Kidney epithelial cell (primary cell): Measurements from ENCODE around the gene LRRC8E. TPM values are rescaled to one million over a fixed set of nuclear protein-coding genes. Genes with fewer than 3 reads are reported as not detected.

ENCODE experiments used
- DNase-seq: peaks from one replicate; pipeline ENCODE4 v3.0.0-alpha.2; 2010; ENCODE audit warnings: low read depth
- H3K27me3 ChIP-seq: 2 replicates; pipeline ENCODE4 v1.6.0; 2011; ENCODE audit warnings: low read length; ENCODE audit not compliant: control insufficient read depth, insufficient read depth
- H3K36me3 ChIP-seq: 2 replicates; pipeline ENCODE4 v1.5.1; 2011; ENCODE audit warnings: low read length; ENCODE audit not compliant: control insufficient read depth, insufficient read depth
- H3K4me3 ChIP-seq: 2 replicates; pipeline ENCODE4 v1.5.1; 2011; ENCODE audit warnings: low read depth, mild to moderate bottlenecking, control low read depth, low read length
- total RNA-seq: library from RNA; depleted of rRNA; stranded (reverse); fragments of >200 nt; gene quantifications from 2 replicates; pipeline ENCODE4 v1.2.3, GENCODE V29; 2015
- TF ChIP-seq, protein P1 (sequence below): IDR thresholded peaks from 2 replicates; pipeline ENCODE4 v1.5.1; 2011; ENCODE audit warnings: mild to moderate bottlenecking, moderate library complexity, low read length, control low read depth, inconsistent platforms; ENCODE audit not compliant: insufficient read depth, poor library complexity, severe bottlenecking

Gene LRRC8E
- total RNA-seq, 1 donor from 2014 or later, result 11.6 TPM

GRCh38 chr19:7848779-7849457 is 39.4 kb upstream of the LRRC8E start:
- H3K36me3 ChIP-seq, result no peaks in the 10 kb centered on the region
- peaks cover 7% of the 10 kb centered on the region for H3K27me3 ChIP-seq
- TF ChIP-seq, protein P1, sequence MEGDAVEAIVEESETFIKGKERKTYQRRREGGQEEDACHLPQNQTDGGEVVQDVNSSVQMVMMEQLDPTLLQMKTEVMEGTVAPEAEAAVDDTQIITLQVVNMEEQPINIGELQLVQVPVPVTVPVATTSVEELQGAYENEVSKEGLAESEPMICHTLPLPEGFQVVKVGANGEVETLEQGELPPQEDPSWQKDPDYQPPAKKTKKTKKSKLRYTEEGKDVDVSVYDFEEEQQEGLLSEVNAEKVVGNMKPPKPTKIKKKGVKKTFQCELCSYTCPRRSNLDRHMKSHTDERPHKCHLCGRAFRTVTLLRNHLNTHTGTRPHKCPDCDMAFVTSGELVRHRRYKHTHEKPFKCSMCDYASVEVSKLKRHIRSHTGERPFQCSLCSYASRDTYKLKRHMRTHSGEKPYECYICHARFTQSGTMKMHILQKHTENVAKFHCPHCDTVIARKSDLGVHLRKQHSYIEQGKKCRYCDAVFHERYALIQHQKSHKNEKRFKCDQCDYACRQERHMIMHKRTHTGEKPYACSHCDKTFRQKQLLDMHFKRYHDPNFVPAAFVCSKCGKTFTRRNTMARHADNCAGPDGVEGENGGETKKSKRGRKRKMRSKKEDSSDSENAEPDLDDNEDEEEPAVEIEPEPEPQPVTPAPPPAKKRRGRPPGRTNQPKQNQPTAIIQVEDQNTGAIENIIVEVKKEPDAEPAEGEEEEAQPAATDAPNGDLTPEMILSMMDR, result no peak
- H3K4me3 ChIP-seq, result no peak overlapping the region
- DNase-seq, result no peak

- no peak overlapping the region for H3K4me3 ChIP-seq
- TF ChIP-seq, protein P1, result no peak
- no peaks in the 10 kb centered on the region for H3K36me3 ChIP-seq
- DNase-seq, result no peak
- H3K27me3 ChIP-seq, result peaks cover 7% of the 10 kb centered on the region
Observed at GRCh38 chr19:7849631-7849999, 38.7 kb upstream of the LRRC8E start.

DNA sequence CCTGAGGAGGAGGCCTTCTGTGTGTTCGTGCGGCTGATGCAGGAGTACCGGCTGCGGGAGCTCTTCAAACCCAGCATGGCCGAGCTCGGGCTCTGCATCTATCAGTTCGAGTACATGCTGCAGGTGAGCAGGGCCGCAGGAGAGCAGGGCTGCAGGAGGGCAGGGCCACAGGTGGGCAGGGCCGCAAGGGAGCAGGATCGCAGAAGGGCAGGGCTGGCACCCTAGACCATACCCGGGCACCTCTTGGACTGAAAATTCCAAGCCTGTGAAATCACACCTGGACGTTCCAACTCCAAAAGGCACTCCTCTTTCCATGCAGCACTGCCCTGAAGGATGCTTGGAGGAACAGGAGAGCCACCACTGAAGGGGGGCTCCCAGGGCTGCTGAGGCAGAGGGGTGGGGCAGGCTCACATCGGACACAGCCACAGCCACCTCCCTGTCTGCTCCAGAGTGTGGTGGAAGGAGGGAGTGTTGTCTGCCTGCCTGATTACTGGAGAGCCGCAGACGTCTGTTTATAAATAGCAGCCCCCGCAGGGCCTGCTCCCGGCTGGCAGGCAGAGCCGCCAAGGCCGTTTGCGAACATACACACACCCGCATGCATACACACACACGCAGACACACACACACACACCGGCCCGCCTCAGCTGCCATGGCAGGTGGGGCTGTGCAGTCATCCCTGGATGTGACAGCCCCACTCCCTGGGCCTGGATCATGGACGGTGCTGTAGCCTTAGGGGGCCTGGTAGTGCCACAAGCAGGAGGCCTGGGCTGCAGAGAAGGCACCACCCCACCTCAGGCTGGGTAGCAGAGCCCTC is 38.1 kb upstream of the LRRC8E start:
- H3K4me3 ChIP-seq, result no peak overlapping the region
- H3K27me3 ChIP-seq, result peaks cover 7% of the 10 kb centered on the region
- TF ChIP-seq, protein P1, result no peak
- no peaks in the 10 kb centered on the region for H3K36me3 ChIP-seq
- DNase-seq, result no peak

GRCh38 chr19:7850945-7851622 is 37.2 kb upstream of the LRRC8E start:
- Histone ChIP-seq H3K4me3 (no peak overlapping the region), H3K36me3 (no peaks in the 10 kb centered on the region), H3K27me3 (peaks cover 10% of the 10 kb centered on the region)
- TF ChIP-seq, protein P1, result no peak
- DNase-seq, result no peak

GRCh38 chr19:7851623-7852500 is 36.4 kb upstream of the LRRC8E start:
- DNase-seq, result no peak
- peaks cover 18% of the 10 kb centered on the region for H3K27me3 ChIP-seq
- H3K36me3 ChIP-seq, result no peaks in the 10 kb centered on the region
- TF ChIP-seq, protein P1, result no peak
- no peak overlapping the region for H3K4me3 ChIP-seq
